Measurements from ENCODE around the gene CDPF1. TPM values are rescaled to one million over a fixed set of nuclear protein-coding genes. Genes with fewer than 3 reads are reported as not detected.

Gene CDPF1
- total RNA-seq, 1 experiment from 2014 or later = 8.1 TPM

GRCh38 chr22:46230262-46230901 lies 19.7 kb downstream of the CDPF1 start:
- H4K20me1 ChIP-seq (ENCODE audit: control insufficient read depth, insufficient read depth, insufficient read length) = no peaks in the 10 kb centered on the region
- no peak overlapping the region for H3K4me2 ChIP-seq (ENCODE audit: insufficient read depth, insufficient read length, low read length)
- no peak overlapping the region for H2BK5ac ChIP-seq (ENCODE audit: insufficient read length, low read length)
- H3K9me3 ChIP-seq (ENCODE audit: control insufficient read depth, low read depth, low read length) = no peaks in the 10 kb centered on the region
- H3K27ac ChIP-seq (ENCODE audit: insufficient read length, low read depth, low read length) = no peak overlapping the region
- H2BK12ac ChIP-seq (ENCODE audit: insufficient read length, low read depth, low read length) = no peak overlapping the region
- Mint-ChIP-seq H3K36me3 (ENCODE audit: insufficient read depth in 1 of 3, low read depth in 3 of 3) (no peaks in the 10 kb centered on the region), H3K9me3 (no peaks in the 10 kb centered on the region; a peak in 2 of 5 replicates), H3K4me3 (no peak overlapping the region), H3K4me1 (no peaks in the 10 kb centered on the region), H3K27me3 (ENCODE audit: low read depth) (no peaks in the 10 kb centered on the region), H3K27ac (peak overlapping the region in 1 of 3 experiments; percentile 21; a peak in 1 of 7 replicates)
- no peak overlapping the region for H3K18ac ChIP-seq (ENCODE audit: insufficient read length, low read depth, low read length)
- H3K23me2 ChIP-seq (ENCODE audit: insufficient read length, low read depth, low read length, poor library complexity, severe bottlenecking) = no peaks in the 10 kb centered on the region
- no peaks in the 10 kb centered on the region for H3K27me3 ChIP-seq (ENCODE audit: insufficient read depth, low read length)
- no peak overlapping the region for H2AFZ ChIP-seq (ENCODE audit: low read length)
- H4K5ac ChIP-seq (ENCODE audit: insufficient read length, low read depth, low read length) = no peak overlapping the region
- H3K4ac ChIP-seq (ENCODE audit: low read depth, low read length) = no peak overlapping the region
- no peak overlapping the region for H3T11ph ChIP-seq (ENCODE audit: low read length)
- no peak for TF ChIP-seq CTCF (conservative IDR thresholded peaks at IDR 0.05)
- H3K9ac ChIP-seq (ENCODE audit: extremely low read depth, insufficient read length, low read length) = no peak overlapping the region
- no peak overlapping the region for H2AK5ac ChIP-seq (ENCODE audit: insufficient read length, low read length)
- H3K14ac ChIP-seq (ENCODE audit: insufficient read depth, low read length) = no peak overlapping the region
- no peak overlapping the region for H4K8ac ChIP-seq (replicated peaks; ENCODE audit: insufficient read length, low read depth, low read length)
- DNase-seq = no peak
- no CpG with 5 or more reads among the region's 13 CpGs for WGBS (ENCODE audit: extremely low coverage, insufficient read length, low lambda C conversion rate)
- H2BK120ac ChIP-seq (ENCODE audit: low read depth, low read length, poor library complexity, severe bottlenecking) = no peak overlapping the region
- no peak overlapping the region for H2BK20ac ChIP-seq (ENCODE audit: low read depth, low read length, poor library complexity, severe bottlenecking)
- no peaks in the 10 kb centered on the region for H3K79me1 ChIP-seq (ENCODE audit: insufficient read depth, low read depth, low read length, poor library complexity, severe bottlenecking)
- H2BK15ac ChIP-seq (ENCODE audit: low read depth, low read length) = no peak overlapping the region
- no peak overlapping the region for H3K23ac ChIP-seq (ENCODE audit: insufficient read length, low read depth, low read length)
- no peaks in the 10 kb centered on the region for H3K79me2 ChIP-seq (ENCODE audit: insufficient read depth, low read length)
- no peak overlapping the region for H3K56ac ChIP-seq (ENCODE audit: insufficient read length, low read depth, low read length)
- no peaks in the 10 kb centered on the region for H3K4me1 ChIP-seq (ENCODE audit: insufficient read depth, low read length)
- H4K91ac ChIP-seq (ENCODE audit: insufficient read length, low read depth, low read length) = no peak overlapping the region
